Adrenal gland (tissue), 5 donors: ENCODE results near the gene RNF181.

Source experiments
- POLR2A ChIP-seq, 2 donors: fragments of 450-650 bp; IDR thresholded peaks; one replicate each; pipeline ENCODE4 v1.6.1; 2017; ENCODE audit warnings: antibody characterized with exemption in 2 of 2, mild to moderate bottlenecking in 2 of 2, moderate library complexity in 1 of 2
- TF ChIP-seq, protein P1 (sequence below), 6 experiments: fragments of 450-650 bp in 4 of 6; fragments of 200-600 bp in 2 of 6; sonication (generic) in 1 of 6; IDR thresholded peaks; 1 replicate in 5 of 6; 2 replicates in 1 of 6; pipeline versions ENCODE4 v1.5.1 to v1.8.0; 2016 to 2021; ENCODE audit warnings: antibody characterized with exemption in 6 of 6, mild to moderate bottlenecking in 2 of 6, moderate library complexity in 1 of 6
- donor health status: DM: no; HTN: no; CAD: no.

DNA sequence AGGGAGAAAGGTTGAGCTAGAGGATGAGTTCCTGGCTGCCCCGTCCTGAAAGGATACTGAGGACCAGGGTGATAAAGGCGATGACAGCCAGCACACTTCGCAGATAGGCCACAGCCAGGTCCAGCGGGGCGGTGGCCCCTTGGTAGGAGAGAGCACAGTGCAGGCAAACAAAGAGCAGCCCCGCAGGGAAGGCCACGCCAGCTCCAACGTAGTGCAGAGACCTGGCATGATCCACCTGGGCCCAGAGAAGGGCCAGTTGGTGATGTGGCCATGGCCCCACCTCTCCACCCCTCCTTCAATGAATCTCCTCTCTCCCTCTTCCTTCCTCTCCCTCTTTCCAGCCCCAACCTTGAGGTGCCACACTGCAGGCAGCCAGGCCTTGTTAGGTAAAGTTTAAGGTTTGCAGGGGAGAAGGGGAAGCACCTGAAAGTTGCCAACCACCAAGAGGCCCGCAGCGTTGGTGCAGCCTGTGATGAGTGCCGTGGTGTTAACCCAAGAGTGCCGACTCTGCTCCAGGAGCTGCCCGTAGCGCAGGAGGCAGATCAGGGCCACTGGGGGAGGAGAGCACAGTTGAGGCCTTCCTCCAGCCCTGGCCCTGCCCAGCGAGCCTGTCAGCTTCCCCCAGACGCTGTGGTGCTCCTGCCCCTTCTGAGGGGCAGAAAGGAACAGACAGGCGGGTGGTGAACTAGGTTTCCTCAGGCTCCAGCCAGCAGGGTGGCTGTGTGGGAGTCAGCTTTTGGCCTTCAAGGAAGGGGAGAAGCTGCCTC lies 4.1 kb downstream of the RNF181 start:
- TF ChIP-seq, protein P1, sequence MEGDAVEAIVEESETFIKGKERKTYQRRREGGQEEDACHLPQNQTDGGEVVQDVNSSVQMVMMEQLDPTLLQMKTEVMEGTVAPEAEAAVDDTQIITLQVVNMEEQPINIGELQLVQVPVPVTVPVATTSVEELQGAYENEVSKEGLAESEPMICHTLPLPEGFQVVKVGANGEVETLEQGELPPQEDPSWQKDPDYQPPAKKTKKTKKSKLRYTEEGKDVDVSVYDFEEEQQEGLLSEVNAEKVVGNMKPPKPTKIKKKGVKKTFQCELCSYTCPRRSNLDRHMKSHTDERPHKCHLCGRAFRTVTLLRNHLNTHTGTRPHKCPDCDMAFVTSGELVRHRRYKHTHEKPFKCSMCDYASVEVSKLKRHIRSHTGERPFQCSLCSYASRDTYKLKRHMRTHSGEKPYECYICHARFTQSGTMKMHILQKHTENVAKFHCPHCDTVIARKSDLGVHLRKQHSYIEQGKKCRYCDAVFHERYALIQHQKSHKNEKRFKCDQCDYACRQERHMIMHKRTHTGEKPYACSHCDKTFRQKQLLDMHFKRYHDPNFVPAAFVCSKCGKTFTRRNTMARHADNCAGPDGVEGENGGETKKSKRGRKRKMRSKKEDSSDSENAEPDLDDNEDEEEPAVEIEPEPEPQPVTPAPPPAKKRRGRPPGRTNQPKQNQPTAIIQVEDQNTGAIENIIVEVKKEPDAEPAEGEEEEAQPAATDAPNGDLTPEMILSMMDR (IDR thresholded peaks at IDR 0.05), result no peak
- no peak for TF ChIP-seq POLR2A (IDR thresholded peaks at IDR 0.05)
